Esophagus muscularis mucosa (tissue), 4 donors: ENCODE data around the gene NT5DC3.

Experiments
- CTCF ChIP-seq, 3 experiments: fragments of 200-600 bp in 2 of 3; fragments of 450-650 bp in 1 of 3; sonication (generic) in 2 of 3; IDR thresholded peaks; one replicate each; pipeline ENCODE4 v1.5.1; 2017 to 2019; ENCODE audit warnings: antibody characterized with exemption in 3 of 3, mild to moderate bottlenecking in 2 of 3, moderate library complexity in 1 of 3
- EP300 ChIP-seq: sonication (generic); formaldehyde crosslinking; IDR thresholded peaks from one replicate; pipeline ENCODE4 v1.6.1; 2017; ENCODE audit warnings: antibody characterized with exemption
- POLR2A ChIP-seq: fragments of 450-650 bp; IDR thresholded peaks from one replicate; pipeline ENCODE4 v1.6.1; 2017; ENCODE audit warnings: antibody characterized with exemption, moderate library complexity, mild to moderate bottlenecking, low read depth
- POLR2AphosphoS5 ChIP-seq, 2 donors: sonication (generic); formaldehyde crosslinking; IDR thresholded peaks; one replicate each; pipeline ENCODE4 v1.6.1; 2017; ENCODE audit warnings: antibody characterized with exemption in 2 of 2

GRCh38 chr12:103844305-103844704 is 3.3 kb upstream of the NT5DC3 start:
- TF ChIP-seq CTCF (IDR thresholded peaks at IDR 0.05) (no peak), EP300 (no peak), POLR2A (no peak), POLR2AphosphoS5 (IDR thresholded peaks at IDR 0.05) (peak in 1 of 2 donors; percentile 21)
